Stimulated activated CD4-positive, alpha-beta T cell treated with anti-CD3 and anti-CD28 coated beads, Interleukin-15, amount 100 ng/mL, for 48 hours (primary cell): ENCODE measurements around the gene HNRNPF.
"Not testable (repeated sequence)": the region's sequence is repeated elsewhere in the genome, so short reads cannot be mapped to it uniquely, and the experiment has no call there.

Source experiments
- DNase-seq, 2 donors: peaks; one replicate each; pipeline ENCODE4 v3.0.0-alpha.2; 2020; ENCODE audit warnings: low read depth in 2 of 2

Gene HNRNPF

DNA sequence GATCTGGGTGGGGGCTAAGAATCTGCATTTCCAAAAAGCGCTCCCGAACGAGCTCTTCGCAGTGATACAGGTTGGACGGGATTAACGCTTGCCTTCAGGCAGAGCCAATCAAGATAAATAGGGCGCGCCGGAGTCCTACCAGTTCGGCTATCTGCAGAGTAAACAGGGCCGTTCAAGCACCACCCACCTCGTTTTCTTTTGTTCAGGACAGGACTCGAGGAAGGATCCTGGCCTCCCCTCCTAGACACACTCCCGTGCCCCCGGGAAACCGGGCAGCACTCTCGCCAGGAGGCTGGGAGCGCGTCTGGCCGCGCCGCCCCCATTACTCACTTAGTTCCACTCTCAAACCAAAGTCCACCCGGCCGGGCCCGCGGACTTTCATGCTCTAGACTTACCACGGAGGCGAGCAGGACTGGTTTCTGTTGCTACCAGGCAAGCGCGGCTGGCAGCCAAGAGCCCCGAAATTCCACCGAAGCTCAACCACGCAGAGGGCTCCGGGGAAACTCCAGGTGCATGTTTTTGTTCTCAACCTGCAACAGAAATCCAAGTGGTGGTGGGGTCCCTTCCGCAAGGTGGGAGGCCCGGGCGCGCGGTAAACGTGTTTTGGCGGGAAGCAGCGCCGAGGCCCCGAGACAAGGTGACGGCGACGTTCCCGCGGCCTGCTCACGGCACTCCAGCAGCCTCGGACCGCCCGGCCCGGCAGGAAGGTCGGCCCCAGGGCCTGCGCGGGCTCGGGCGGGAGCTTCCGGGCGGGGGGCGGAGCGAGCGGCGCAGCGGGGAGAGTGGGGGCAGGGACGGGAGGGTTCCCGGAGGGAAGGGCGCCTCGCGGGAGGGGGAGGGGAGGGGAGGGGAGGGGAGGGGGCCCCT lies 12.7 kb downstream of the HNRNPF start:
- peak; percentile 62 to 68 for DNase-seq

DNA sequence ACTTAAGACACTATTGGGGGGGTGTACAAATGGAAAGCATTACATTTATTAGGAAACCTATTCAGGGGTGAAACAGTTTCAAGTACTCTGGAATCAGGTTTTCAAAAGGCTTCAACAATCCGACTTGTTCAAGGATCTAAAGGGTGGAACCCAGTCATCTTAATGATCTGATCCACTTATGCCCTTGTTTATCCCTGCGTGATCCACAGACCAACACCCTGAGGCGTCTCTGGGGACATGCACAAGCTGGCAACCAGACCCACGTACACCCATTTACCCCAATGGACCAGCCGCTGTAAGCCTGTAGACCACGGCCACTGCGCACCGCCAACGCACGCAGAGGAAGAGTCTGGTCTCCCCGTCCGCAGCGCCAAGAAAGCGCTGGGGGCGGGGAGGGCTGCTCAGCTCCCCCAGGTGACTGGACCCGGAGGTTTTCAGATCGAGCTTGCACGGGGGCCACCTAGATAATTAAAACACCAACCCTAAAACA lies 13.4 kb downstream of the HNRNPF start:
- peak in 1 of 2 donors; percentile 22 for DNase-seq

- DNase-seq = no peak
Observed at GRCh38 chr10:43394868-43395267, 14.1 kb downstream of the HNRNPF start.

GRCh38 chr10:43393606-43394360 lies 15.2 kb downstream of the HNRNPF start:
- DNase-seq = no peak

- not testable (repeated sequence) for DNase-seq
Observed at GRCh38 chr10:43393186-43393585, 15.8 kb downstream of the HNRNPF start.

GRCh38 chr10:43392748-43393147 lies 16.2 kb downstream of the HNRNPF start:
- DNase-seq = no peak

DNA sequence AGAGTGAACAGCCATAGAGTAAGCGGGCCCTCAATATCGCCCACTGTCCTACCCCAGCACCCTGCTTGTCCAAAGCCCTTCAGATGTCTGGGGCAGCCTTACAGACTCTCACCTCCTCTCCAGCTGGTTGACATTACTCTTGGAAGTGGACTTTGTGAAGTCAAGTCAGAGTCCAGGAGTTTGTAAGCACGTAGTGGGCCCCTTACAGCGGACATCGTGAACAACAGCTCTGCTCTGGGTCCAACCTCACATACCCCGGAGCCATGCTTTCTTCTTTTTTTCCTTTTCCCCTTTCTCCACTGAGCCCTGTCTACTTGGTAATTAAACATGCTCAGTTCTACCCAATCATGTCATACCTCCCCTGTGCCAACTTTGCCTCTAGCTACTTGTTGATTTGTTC lies 17.5 kb downstream of the HNRNPF start:
- DNase-seq = no peak

GRCh38 chr10:43390759-43391158 lies 18.2 kb downstream of the HNRNPF start:
- DNase-seq = no peak

GRCh38 chr10:43390333-43390732 lies 18.7 kb downstream of the HNRNPF start:
- no peak for DNase-seq

DNA sequence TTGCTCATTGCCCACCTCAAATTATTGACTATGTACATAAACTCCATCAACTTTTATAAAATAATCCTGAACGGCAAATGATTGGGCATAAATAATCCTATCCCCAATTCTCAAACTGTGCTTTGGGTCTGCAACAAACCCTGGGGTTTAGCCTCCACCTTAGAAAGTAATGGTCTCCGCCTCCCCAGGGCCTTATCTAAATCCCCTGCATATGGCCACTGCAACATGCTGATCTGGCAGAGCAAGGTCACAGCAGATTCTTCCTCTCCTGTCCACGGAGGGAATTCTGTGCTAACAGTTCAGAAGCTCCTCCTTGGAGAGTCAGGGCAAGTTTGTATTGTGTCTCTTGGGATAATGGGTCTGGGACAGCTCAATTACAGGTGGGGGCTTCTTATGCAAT lies 19.1 kb downstream of the HNRNPF start:
- no peak for DNase-seq

DNA sequence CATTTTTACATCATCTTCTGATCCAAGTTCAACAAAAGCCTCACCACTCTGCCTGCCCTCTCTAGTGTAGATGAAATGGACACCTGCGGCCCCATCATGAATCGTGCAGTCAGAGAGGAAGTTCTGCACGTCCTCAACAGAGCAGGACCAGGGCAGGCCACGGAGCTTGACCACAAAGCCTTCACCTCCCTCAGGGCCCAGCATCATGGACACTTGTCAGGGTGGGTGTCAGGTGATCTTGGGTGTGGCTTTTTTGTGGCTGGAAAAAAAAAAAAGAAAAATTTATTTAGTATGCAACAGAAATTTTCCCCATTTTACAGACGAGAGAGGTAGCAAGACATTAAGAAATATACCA lies 21.3 kb downstream of the HNRNPF start:
- DNase-seq = no peak

DNA sequence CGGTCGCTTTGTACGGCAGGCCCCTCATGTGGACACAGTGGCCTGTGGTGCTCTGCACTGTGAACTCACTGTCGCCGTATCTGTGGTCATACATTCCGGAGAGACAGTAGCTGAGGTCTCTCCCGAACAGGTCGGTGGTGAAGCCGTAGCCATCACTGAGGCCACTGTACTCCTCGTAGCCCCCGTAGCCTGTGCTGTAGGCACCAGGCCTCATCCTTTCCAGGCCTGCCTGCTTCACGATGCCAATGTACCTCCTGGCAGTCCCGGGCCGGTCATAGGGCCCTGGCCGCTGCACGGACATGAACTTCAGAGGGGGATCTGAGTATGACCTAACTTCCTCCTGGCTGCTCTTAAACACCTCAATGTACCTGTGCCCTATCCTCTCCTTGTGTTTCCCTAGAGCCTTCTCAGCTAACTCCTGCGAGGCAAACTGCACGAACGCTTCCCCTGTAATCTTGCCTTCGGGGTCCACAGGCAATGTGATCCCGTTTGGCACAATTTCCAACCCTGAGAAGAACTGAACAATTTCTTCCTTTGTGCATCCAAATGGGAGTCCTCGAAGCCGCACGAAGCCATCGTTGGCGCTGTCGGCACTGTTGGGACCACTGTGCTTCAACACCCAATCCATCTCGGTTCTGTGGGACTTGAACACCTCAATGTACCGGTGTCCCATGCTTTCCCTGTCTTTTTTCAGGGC lies 21.9 kb downstream of the HNRNPF start:
- no peak for DNase-seq

DNA sequence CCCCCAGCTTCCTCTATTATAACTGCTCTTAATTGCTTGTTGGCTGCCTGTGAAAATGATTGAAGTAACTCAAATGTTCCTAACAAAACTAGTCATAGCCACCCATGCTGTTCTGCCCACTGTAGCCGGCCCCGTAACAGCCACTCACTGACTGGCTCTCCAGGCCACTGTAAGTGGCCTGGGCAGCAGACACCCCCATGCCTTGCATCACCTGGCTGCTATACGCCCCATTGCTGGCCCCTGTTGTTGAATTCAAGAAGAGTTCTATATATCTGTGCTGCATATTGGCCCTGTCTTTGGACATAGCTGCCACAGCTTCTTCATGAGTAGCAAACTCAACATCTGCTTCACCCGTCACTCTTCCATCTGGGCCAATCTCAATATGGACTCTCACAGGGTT lies 22.4 kb downstream of the HNRNPF start:
- DNase-seq = no peak

GRCh38 chr10:43385412-43386004 lies 23.5 kb downstream of the HNRNPF start:
- no peak for DNase-seq

- no peak for DNase-seq
Observed at GRCh38 chr10:43384252-43385221, 24.4 kb downstream of the HNRNPF start.

DNA sequence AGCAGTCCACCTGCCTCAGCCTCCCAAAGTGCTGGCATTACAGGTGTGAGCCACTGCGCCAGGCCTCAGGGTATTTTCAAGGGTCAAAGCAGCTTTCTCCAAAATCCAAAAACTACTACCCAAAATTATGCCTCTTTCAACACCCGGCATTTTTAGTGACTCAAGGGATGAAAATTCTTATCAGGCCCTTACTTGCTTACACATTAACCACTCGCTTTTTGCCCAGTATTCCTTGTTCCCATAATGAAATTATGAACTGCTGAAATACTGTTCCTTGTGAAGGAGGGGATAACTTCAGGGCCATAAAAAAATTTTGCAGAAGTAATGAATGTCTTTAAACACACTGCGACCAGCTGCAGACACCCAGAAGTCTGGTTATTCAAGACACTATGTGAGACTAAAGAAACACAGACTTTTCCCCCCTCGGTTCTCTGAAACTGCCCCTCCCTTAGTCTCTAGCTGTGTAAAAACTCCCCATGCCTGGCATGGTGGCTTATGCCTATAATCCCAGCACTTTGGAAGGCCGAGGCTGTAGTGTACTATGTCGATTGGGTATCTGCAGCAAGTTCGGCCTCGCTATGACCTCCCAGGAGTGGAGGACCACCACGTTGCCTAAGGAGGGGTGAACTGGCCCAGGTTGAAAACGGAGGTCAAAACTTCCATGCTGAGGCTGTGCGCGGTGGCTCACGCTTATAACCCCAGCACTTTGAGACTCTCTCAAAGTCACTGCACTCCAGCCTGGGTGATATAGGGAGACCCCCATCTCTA lies 25.6 kb downstream of the HNRNPF start:
- no peak for DNase-seq

GRCh38 chr10:43380610-43381222 lies 28.3 kb downstream of the HNRNPF start:
- no peak for DNase-seq

GRCh38 chr10:43377424-43377883 lies 31.5 kb downstream of the HNRNPF start:
- no peak for DNase-seq

DNA sequence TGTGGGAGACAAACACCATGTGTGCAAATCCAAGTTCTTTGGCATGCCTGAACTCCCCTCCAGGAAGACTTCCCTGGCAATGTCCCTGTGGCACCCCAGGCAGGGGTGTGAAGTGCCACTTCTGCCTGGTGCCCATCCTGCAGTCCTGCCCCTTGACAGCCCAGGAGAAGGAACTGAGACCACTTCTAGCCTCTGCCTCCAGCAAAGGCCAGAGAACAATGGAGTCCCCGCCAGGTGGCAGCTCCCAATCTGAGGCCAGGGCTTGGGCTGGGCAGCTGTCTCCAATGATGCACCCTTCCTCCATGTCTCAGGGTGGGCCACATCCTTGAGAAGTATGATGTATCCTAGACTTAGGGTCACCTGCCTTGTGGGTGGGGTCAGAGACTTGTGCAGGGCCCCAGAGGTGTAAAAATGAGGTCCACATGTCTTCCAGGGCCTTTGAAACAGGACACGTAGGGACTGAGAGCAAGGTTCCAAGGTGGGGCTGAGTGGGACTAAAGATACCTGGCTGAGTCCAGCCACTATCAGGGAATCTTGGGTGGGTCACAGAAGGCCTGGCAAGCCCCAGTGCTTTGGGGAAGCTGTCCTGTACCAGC lies 32.1 kb downstream of the HNRNPF start:
- no peak for DNase-seq
